Activated CD4-positive, alpha-beta memory T cell treated with anti-CD3 and anti-CD28 coated beads, Interleukin-2, amount 10 ng/mL, durations not matched to agents 7 days and 5 days (primary cell): ENCODE data around the gene FUT2. TPM values are rescaled to one million over a fixed set of nuclear protein-coding genes. Genes with fewer than 3 reads are reported as not detected.
A peak's percentile ranks its signal among the peaks of the same experiment; 100 is the strongest.

Experiments
- CTCF ChIA-PET: fragments of 350-600 bp; sonication (Branson Sonifier 250); formaldehyde crosslinking; loops from one replicate; lab custom pipeline; 2021; ENCODE audit warnings: antibody characterized with exemption, inconsistent platforms; lab: Charles Lee
- POLR2A ChIA-PET: fragments of 350-600 bp; sonication (Branson Sonifier 250); formaldehyde crosslinking; loops from one replicate; lab custom pipeline; 2021; ENCODE audit warnings: antibody characterized with exemption; lab: Charles Lee
- DNase-seq: peaks from one replicate; pipeline ENCODE4 v3.0.0-alpha.2; 2020
- H3K27ac Mint-ChIP-seq: one replicate; pipeline ENCODE4 v1.8.0; 2021; ENCODE audit warnings: mild to moderate bottlenecking, mixed read lengths
- H3K27me3 Mint-ChIP-seq: one replicate; pipeline ENCODE4 v1.8.0; 2021; ENCODE audit warnings: mixed read lengths
- H3K36me3 Mint-ChIP-seq: one replicate; pipeline ENCODE4 v1.8.0; 2021; ENCODE audit warnings: low read depth, mixed read lengths
- H3K4me1 Mint-ChIP-seq: one replicate; pipeline ENCODE4 v1.8.0; 2021; ENCODE audit warnings: mixed read lengths
- H3K4me3 Mint-ChIP-seq: one replicate; pipeline ENCODE4 v1.8.0; 2021; ENCODE audit warnings: mild to moderate bottlenecking, mixed read lengths
- H3K9me3 Mint-ChIP-seq: one replicate; pipeline ENCODE4 v1.8.0; 2021; ENCODE audit warnings: mixed read lengths
- total RNA-seq, 2 experiments: library from RNA; stranded (reverse); gene quantifications; one replicate each; pipeline ENCODE4 v1.2.3, GENCODE V29; 2021

The FUT2 gene
- total RNA-seq, 2 experiments from 2014 or later = not detected

DNA sequence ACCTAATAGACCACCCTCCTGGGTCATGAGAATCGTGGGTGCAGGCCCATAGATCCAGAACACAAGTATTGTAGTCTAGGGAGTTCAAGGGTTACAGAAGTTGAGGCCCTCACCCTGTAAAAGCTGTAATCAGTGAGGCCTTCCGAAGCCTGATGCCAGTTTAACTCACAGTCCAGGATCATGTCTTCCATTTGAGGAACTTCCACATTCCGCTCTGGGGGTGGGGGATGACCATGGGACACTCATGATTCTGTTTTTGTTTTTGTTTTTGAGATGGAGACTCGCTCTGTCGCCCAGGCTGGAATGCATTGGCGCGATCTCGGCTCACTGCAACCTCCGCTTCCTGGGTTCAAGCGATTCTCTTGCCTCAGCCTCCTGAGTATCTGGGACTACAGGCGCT lies 46.3 kb downstream of the FUT2 start:
- no peak overlapping the region for H3K4me3 Mint-ChIP-seq
- ChIA-PET POLR2A (no interaction called here), CTCF (no interaction called here)
- H3K9me3 Mint-ChIP-seq = no peaks in the 10 kb centered on the region
- H3K27ac Mint-ChIP-seq = no peak overlapping the region
- peaks cover 11% of the 10 kb centered on the region for H3K27me3 Mint-ChIP-seq
- no peaks in the 10 kb centered on the region for H3K36me3 Mint-ChIP-seq
- DNase-seq = no peak
- peaks cover 34% of the 10 kb centered on the region for H3K4me1 Mint-ChIP-seq

DNA sequence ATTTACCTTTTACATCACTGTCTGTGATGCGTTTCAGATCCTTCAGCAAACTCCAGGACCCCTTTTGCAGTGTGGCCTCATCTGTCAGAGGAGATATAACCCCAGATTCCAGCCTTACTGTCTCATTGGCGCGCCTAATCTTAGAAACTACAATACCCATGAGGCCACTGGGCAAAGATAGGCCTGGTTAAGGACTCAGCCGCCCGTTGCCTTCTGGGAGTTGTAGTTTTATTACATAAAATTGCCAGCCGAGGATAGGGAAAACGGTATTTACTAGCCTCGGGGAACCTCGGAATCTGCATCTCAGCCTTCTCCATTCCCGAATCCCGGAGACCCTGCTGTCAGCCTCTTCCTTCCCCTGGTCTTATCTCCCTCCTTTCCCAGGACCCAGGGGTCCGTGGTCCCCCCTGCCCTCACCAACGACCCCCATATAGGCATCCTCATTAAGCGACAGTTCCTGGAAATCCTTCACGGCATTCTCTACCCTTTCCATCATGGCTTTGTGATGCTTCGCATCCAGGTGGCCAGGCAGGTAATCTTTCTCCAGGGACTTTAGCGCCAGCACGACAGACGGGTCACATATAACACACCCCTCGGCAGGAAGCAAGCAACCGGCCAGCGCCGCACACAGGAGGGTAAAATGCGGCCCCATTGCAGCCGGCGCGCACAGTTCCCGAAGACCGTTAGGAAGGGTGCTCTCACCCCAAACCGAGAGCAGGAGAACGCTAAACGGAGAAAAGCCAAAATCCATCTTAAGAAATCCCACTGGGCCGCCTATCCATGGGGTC lies 49.6 kb downstream of the FUT2 start:
- H3K4me3 Mint-ChIP-seq = no peak overlapping the region

DNA sequence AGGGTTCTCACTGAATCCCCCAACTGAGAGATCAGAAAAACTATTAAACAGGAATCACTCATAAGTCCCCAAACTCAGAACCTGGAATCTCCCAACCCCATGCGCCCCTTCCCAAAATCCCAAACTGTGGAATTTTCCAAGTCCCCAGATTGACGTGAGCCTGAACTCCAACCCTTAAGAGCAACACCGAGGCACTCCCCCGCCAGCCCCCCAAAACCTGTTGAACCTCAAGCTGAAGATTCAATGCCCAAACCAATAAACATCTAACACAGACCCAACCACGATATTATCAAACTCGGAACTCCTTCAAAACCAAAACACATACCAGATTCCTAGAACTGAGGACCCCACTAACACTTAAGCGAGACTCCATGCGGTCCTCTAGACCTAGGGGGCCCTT lies 50.3 kb downstream of the FUT2 start:
- Mint-ChIP-seq H3K27ac (no peak overlapping the region), H3K36me3 (no peaks in the 10 kb centered on the region), H3K4me3 (no peak overlapping the region), H3K27me3 (peaks cover 8% of the 10 kb centered on the region), H3K4me1 (peaks cover 24% of the 10 kb centered on the region), H3K9me3 (no peaks in the 10 kb centered on the region)
- ChIA-PET CTCF (no interaction called here), POLR2A (interaction anchor here (1.0 kb wide), 1 partner anchor 346 kb away, joined by 3 read pairs; no protein-coding TSS in a partner anchor)
- no peak for DNase-seq

More for the DNA sequence above, 49.6 kb downstream of the FUT2 start:
- H3K27me3 Mint-ChIP-seq = peaks cover 6% of the 10 kb centered on the region
- no peak overlapping the region for H3K27ac Mint-ChIP-seq
- DNase-seq = peak; percentile 61
- no peaks in the 10 kb centered on the region for H3K9me3 Mint-ChIP-seq
- POLR2A ChIA-PET = no interaction called here
- no peaks in the 10 kb centered on the region for H3K36me3 Mint-ChIP-seq
- CTCF ChIA-PET = interaction anchor here (0.6 to 1.0 kb wide), 2 partner anchors 96 to 248 kb away, joined by 4 read pairs; partner anchors contain the start of genes GYS1 and RUVBL2
- peaks cover 25% of the 10 kb centered on the region for H3K4me1 Mint-ChIP-seq

DNA sequence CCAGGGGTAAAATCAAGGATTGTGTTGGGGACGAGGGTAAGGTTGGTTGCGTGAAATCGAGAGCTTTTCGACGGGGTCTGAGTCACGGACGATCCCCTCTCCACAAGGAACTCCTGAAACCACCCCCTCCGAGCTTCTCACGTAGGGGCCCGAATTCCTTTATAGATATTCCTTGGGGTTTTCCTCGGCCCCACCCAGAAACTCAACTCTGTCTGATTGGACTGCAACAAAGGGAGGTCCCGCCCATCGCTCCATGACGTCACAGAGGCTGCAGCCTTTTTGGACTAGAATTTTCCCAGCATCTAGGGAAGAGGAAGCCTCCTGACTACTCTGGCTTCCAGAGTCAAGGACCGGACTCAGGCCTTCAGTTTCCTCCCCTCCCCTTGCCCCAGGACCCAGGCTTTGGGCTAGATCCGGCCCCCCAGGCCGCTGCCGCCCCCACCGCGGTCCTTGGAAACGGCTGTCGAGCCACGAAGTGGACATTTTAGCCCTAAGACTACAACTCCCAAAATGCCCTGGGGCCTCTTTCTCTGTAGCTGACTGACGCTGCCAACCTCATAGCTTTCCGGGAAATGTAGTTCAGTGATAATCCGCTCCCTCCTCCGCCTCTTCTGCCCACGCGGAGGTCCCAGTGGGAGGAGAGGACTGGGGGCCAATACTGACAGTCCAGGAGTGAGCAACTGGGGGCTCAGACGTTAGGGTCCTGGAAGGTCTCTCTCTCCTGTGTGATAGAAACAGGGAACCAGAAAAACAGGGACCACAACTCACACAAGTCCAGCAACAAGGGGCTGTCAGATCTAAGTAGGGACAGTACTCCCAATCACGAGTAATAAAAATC lies 51.2 kb downstream of the FUT2 start, which contains the start of gene IZUMO1:
IZUMO1 (minus strand) TSS at position 172 of the 838 bp plus-strand sequence. CDS start 1,050 bp downstream, outside the sequence.
- no peak within 1 kb of the TSS for H3K4me3 Mint-ChIP-seq
- ChIA-PET POLR2A (interaction anchor here (1.0 kb wide), 1 partner anchor 347 kb away, joined by 3 read pairs; no protein-coding TSS in a partner anchor), CTCF (interaction anchor here (1.0 kb wide), 1 partner anchor 8 kb away, joined by 3 read pairs; no protein-coding TSS in a partner anchor)
- DNase-seq = peak; percentile 67
- H3K4me1 Mint-ChIP-seq = peaks cover 18% of the 10 kb centered on the region
- no peaks in the 10 kb centered on the region for H3K36me3 Mint-ChIP-seq
- H3K27me3 Mint-ChIP-seq = peaks cover 10% of the 10 kb centered on the region
- H3K27ac Mint-ChIP-seq = no peak within 1 kb of the TSS
- H3K9me3 Mint-ChIP-seq = no peaks in the 10 kb centered on the region

DNA sequence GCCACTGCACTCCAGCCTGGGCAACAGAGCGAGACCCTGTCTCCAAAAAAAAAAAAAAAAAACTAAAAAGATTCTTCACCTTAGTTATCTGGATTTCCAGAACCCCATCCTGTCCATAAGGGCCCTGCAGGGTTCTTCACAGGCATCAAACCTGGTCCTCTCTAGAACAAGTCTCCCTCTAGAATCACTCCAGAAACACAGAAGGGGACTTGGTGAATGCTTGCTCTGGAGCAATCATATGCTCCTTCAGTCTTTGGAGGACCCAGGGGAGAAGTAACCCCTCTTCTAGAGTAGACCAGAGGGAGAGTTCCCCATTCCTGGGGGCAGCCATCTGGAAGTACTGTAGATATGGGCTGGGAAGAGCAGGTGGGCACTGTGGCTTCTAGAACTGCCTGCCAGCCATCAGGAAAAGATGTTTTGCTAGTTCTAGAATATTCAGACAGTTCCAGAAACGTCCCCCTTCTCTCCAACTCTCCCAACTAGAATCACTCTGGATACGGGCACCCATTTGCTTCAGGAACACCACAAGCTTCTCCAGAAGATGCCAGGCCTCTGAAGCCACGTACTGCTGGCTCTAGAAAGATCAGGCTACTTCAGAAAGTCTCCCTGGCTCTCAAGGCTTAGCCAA lies 53.9 kb downstream of the FUT2 start:
- Mint-ChIP-seq H3K27me3 (peaks cover 29% of the 10 kb centered on the region), H3K9me3 (no peaks in the 10 kb centered on the region), H3K27ac (no peak overlapping the region), H3K36me3 (no peaks in the 10 kb centered on the region), H3K4me3 (no peak overlapping the region), H3K4me1 (peaks cover 35% of the 10 kb centered on the region)
- DNase-seq = no peak
- ChIA-PET CTCF (no interaction called here), POLR2A (interaction anchor here (1.8 kb wide), 1 partner anchor 11 kb away, joined by 4 read pairs; no protein-coding TSS in a partner anchor)

DNA sequence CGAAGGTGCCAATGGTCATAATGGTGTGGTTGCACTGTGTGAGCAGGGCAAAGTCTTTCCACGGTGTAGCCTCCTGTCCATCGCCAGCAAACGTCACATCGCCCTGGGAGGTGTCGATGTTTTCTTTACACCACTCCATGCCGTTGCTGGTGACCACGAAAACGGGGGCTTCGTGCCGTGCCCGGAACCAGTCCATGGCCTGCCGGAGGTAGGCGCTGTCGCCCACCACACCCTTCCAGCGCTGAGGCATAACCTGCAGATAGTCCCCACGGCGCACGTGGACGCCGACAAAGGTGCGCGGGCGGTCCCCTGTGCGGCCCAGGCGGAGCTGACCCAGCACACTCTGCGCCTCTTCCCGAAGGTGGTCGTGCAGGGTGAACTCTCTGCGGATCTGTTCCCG lies 54.6 kb downstream of the FUT2 start:
- no peak for DNase-seq
- no peaks in the 10 kb centered on the region for H3K9me3 Mint-ChIP-seq
- H3K4me1 Mint-ChIP-seq = peaks cover 34% of the 10 kb centered on the region
- no peak overlapping the region for H3K4me3 Mint-ChIP-seq
- H3K27ac Mint-ChIP-seq = no peak overlapping the region
- ChIA-PET CTCF (interaction anchor here (0.8 kb wide), 1 partner anchor 11 kb away, joined by 3 read pairs; no protein-coding TSS in a partner anchor), POLR2A (interaction anchor here (1.8 kb wide), 1 partner anchor 11 kb away, joined by 4 read pairs; no protein-coding TSS in a partner anchor)
- peaks cover 31% of the 10 kb centered on the region for H3K27me3 Mint-ChIP-seq
- no peaks in the 10 kb centered on the region for H3K36me3 Mint-ChIP-seq

DNA sequence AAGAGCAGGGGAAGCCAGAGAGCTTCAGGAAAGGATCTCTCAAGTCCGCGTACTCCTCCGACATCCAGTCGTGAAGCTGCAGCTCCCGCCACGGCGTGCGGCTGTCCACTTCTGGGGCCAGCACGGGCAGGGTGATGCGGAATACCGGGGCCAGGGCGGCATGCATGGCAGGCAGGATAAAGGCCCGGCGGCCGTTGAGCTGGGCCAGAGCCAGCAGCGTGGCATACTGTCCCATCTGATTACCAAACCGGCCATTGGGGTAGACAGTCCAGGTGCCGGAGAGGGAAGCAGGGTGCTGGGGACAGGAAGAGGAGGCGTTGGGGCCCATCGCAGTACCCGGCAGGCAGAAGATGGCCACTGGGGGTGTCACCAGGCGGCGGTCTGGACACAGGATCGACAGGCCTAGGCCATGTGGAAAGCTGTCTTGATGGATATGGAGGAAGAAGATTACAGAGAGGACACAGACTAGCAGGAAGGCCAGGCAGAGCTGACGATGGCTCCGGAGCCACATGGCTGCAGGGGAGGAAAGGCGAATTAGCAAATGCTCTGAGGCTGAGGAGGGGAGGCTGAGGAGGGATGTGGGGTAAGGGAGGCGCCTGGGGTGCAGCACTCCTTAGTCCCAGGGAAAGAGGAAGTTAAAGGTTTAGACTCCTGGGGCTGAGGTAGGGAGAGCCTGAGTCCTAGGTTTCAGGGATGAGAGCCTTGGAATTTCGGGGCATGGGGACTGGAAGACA lies 55.2 kb downstream of the FUT2 start:
- no peaks in the 10 kb centered on the region for H3K36me3 Mint-ChIP-seq
- H3K9me3 Mint-ChIP-seq = no peaks in the 10 kb centered on the region
- ChIA-PET CTCF (interaction anchor here (0.8 kb wide), 1 partner anchor 12 kb away, joined by 3 read pairs; no protein-coding TSS in a partner anchor), POLR2A (interaction anchor here (1.8 kb wide), 1 partner anchor 12 kb away, joined by 4 read pairs; no protein-coding TSS in a partner anchor)
- H3K27me3 Mint-ChIP-seq = peaks cover 30% of the 10 kb centered on the region
- DNase-seq = no peak
- peaks cover 30% of the 10 kb centered on the region for H3K4me1 Mint-ChIP-seq
- no peak overlapping the region for H3K4me3 Mint-ChIP-seq
- peak overlapping the region; percentile 38 for H3K27ac Mint-ChIP-seq

DNA sequence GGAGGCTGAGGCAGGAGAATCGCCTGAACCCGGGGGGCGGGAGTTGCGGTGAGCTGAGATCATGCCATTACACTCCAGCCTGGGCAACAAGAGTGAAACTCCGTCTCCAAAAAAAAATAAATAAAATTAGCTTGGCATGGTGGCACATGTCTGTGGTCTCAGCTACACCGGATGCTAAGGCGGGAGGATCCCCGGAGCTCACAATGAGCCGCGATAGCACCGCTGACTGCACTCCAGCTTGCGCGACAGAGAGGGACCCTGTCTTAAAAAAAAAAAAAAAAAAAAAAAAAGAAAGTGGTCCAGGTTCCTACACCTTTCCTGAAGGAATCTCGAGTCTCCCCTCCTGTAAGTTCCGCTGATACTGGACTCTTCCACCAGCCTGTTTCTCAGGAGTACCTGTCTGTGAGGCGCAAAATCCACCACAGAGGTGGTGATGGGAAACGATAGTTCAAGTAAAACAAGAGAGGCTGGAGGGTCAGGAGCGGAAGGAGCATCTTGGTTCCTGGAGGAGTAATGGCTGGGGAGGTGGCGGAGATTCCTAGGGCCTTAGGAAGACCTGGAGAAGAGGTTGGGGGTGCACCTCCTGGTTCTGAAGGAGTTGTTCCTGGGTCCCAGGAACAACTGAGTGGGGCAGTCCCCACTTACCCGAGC lies 56.2 kb downstream of the FUT2 start:
- Mint-ChIP-seq H3K9me3 (no peaks in the 10 kb centered on the region), H3K36me3 (no peaks in the 10 kb centered on the region), H3K4me1 (peaks cover 25% of the 10 kb centered on the region), H3K27ac (no peak overlapping the region), H3K4me3 (peak overlapping the region; percentile 62), H3K27me3 (peaks cover 26% of the 10 kb centered on the region)
- ChIA-PET CTCF (interaction anchor here (0.9 kb wide), 1 partner anchor 36 kb away, joined by 3 read pairs; no protein-coding TSS in a partner anchor), POLR2A (no interaction called here)
- peak; percentile 41 for DNase-seq

DNA sequence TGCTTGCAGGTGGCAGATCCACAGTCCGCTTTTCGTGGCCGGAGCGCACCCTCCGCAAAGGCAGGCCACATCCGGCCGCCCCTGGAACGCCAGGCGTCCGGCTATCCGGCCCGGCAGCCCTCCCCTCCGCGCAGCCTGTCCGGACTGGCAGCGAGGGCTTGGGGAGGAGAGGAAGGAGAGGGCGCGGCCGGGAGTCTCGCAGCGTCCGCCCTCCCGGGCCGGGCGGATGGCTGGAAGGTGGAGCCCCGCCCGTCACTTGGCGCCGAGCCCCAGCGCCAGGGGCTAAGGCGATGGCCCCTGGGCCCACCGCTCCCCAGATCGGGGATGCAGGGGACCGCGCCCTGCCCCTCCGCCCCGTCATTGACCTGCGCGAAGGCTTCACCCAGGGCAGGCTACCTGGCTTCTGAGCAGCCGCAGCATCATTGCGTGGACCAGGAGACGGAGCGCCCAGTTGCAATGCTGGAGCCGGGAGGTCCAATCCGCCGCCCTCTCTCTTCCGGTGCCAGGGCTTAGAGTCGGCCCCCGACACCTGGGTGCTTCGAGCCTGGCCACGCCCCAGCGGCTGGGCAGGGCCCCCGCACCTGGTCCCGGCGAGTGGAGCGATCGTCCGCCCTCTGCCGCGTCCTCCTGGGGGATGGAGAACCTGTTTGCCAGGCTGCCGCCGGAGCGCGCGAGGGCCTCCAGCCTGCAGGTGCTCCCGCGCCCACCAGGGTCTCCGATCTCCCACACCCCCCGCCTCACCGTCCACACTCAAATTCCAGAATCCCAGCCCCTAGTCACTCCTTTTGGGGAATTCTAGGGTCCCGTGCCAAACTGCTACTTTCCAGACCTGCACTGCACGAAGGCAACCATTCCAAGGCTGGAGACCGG lies 57.0 kb downstream of the FUT2 start, which contains the start of gene FUT1:
FUT1 (minus strand) TSS at position 146 of the 870 bp plus-strand sequence. CDS start 1,360 bp downstream, outside the sequence.
- Mint-ChIP-seq H3K4me1 (peaks cover 22% of the 10 kb centered on the region), H3K4me3 (peak within 1 kb of the TSS; percentile 62), H3K9me3 (no peaks in the 10 kb centered on the region), H3K36me3 (no peaks in the 10 kb centered on the region), H3K27me3 (peaks cover 26% of the 10 kb centered on the region), H3K27ac (no peak within 1 kb of the TSS)
- DNase-seq = peak; percentile 50
- CTCF ChIA-PET = interaction anchor here (0.9 kb wide), 1 partner anchor 35 kb away, joined by 3 read pairs; no protein-coding TSS in a partner anchor
- POLR2A ChIA-PET = no interaction called here

DNA sequence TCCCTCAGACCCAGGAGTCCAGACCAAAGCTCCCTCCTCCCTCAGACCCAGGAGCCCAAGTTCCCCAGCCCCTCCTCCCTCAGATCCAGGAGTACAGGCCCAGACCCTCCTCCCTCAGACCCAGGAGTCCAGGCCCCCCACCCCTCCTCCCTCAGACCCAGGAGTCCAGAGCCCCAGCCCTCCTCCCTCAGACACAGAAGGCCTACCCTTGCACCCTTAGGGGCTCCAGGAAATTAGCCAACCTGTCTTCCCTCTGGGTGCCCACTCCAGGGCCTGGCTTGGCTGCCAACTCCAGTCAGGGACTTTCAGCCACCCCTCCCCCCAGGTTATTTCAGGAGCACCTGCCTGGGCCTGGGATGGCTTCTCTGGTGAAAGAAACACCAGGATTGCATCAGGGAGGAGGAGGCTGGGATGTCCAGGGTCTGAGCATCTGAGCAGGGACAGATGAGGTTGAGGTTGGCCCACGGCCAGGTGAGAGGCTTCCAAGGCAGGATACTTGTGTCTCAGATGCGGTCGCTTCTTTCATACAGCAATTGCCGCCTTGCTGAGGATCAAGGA lies 59.4 kb downstream of the FUT2 start, which contains the start of gene FGF21:
FGF21 (plus strand) TSS at position 441 of the 558 bp plus-strand sequence. CDS start 713 bp downstream, outside the sequence.
- no peak for DNase-seq
- Mint-ChIP-seq H3K9me3 (no peaks in the 10 kb centered on the region), H3K4me3 (no peak within 1 kb of the TSS), H3K4me1 (peaks cover 24% of the 10 kb centered on the region), H3K27me3 (peaks cover 26% of the 10 kb centered on the region), H3K36me3 (no peaks in the 10 kb centered on the region), H3K27ac (no peak within 1 kb of the TSS)
- ChIA-PET POLR2A (no interaction called here), CTCF (no interaction called here)
